Neural crest cell (in vitro differentiated cells): ENCODE data around the gene COLEC12. TPM values are rescaled to one million over a fixed set of nuclear protein-coding genes. Genes with fewer than 3 reads are reported as not detected.

Experiments
- DNase-seq: peaks from one replicate; pipeline ENCODE4 v3.0.0; 2021; ENCODE audit warnings: low read depth, mixed read lengths, low spot score
- H3K27ac Mint-ChIP-seq: one replicate; pipeline ENCODE4 v1.8.0; 2021; ENCODE audit warnings: mild to moderate bottlenecking, mixed read lengths; ENCODE audit not compliant: unreplicated experiment
- H3K27me3 Mint-ChIP-seq: 2 replicates; pipeline ENCODE4 v1.8.0; 2021; ENCODE audit warnings: low read depth, mild to moderate bottlenecking, mixed read lengths
- H3K36me3 Mint-ChIP-seq: 2 replicates; pipeline ENCODE4 v1.8.0; 2021; ENCODE audit warnings: low read depth, mild to moderate bottlenecking, mixed read lengths
- H3K4me1 Mint-ChIP-seq: 2 replicates; pipeline ENCODE4 v1.8.0; 2021; ENCODE audit warnings: mixed read lengths
- H3K4me3 Mint-ChIP-seq: one replicate; pipeline ENCODE4 v1.8.0; 2021; ENCODE audit warnings: mild to moderate bottlenecking, mixed read lengths
- H3K9me3 Mint-ChIP-seq: 2 replicates; pipeline ENCODE4 v1.8.0; 2021; ENCODE audit warnings: mixed read lengths
- total RNA-seq: library from RNA; stranded (reverse); gene quantifications from 2 replicates; pipeline ENCODE4 v1.2.1, GENCODE V29; 2021
- TF ChIP-seq, protein P1 (sequence below): fragments of 200-600 bp; sonication (generic); conservative IDR thresholded peaks from 2 replicates; pipeline ENCODE4 v1.5.0; 2021; ENCODE audit warnings: antibody characterized with exemption, mild to moderate bottlenecking

The COLEC12 gene
- total RNA-seq, 1 donor from 2014 or later: 1.7 TPM

GRCh38 chr18:532018-532417 is 31.5 kb upstream of the COLEC12 start:
- DNase-seq: no peak
- Mint-ChIP-seq H3K36me3 (no peaks in the 10 kb centered on the region), H3K4me3 (no peak overlapping the region), H3K9me3 (no peaks in the 10 kb centered on the region), H3K4me1 (peaks cover 7% of the 10 kb centered on the region), H3K27ac (no peak overlapping the region), H3K27me3 (no peaks in the 10 kb centered on the region)
- TF ChIP-seq, protein P1, sequence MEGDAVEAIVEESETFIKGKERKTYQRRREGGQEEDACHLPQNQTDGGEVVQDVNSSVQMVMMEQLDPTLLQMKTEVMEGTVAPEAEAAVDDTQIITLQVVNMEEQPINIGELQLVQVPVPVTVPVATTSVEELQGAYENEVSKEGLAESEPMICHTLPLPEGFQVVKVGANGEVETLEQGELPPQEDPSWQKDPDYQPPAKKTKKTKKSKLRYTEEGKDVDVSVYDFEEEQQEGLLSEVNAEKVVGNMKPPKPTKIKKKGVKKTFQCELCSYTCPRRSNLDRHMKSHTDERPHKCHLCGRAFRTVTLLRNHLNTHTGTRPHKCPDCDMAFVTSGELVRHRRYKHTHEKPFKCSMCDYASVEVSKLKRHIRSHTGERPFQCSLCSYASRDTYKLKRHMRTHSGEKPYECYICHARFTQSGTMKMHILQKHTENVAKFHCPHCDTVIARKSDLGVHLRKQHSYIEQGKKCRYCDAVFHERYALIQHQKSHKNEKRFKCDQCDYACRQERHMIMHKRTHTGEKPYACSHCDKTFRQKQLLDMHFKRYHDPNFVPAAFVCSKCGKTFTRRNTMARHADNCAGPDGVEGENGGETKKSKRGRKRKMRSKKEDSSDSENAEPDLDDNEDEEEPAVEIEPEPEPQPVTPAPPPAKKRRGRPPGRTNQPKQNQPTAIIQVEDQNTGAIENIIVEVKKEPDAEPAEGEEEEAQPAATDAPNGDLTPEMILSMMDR: no peak

DNA sequence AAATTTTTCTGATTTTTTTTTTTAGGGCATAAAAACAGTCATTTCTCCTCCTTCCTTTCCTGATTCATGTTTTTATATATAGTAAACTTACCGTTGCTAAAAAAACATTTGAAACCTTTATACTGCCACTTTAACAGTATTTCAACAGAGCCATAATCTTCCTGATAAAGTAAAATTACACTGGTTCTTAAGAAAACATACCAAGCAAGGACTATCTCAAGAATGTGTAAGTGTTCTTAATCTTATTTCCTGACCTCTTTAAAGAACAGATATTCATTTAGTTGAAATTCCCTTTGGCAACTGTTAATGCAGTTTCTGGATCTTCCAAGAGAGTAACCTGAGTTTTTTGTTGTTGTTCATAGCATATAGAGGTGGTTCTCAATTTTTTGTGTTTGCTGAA is 26.6 kb upstream of the COLEC12 start:
- no peak for DNase-seq
- Mint-ChIP-seq H3K27me3 (no peaks in the 10 kb centered on the region), H3K4me1 (peaks cover 7% of the 10 kb centered on the region), H3K4me3 (no peak overlapping the region), H3K9me3 (no peaks in the 10 kb centered on the region), H3K27ac (no peak overlapping the region), H3K36me3 (no peaks in the 10 kb centered on the region)
- TF ChIP-seq, protein P1: no peak

GRCh38 chr18:526681-527080 is 26.2 kb upstream of the COLEC12 start:
- H3K9me3 Mint-ChIP-seq: no peaks in the 10 kb centered on the region
- peaks cover 7% of the 10 kb centered on the region for H3K4me1 Mint-ChIP-seq
- no peak overlapping the region for H3K4me3 Mint-ChIP-seq
- TF ChIP-seq, protein P1: no peak
- H3K36me3 Mint-ChIP-seq: no peaks in the 10 kb centered on the region
- no peak for DNase-seq
- no peaks in the 10 kb centered on the region for H3K27me3 Mint-ChIP-seq
- H3K27ac Mint-ChIP-seq: no peak overlapping the region

DNA sequence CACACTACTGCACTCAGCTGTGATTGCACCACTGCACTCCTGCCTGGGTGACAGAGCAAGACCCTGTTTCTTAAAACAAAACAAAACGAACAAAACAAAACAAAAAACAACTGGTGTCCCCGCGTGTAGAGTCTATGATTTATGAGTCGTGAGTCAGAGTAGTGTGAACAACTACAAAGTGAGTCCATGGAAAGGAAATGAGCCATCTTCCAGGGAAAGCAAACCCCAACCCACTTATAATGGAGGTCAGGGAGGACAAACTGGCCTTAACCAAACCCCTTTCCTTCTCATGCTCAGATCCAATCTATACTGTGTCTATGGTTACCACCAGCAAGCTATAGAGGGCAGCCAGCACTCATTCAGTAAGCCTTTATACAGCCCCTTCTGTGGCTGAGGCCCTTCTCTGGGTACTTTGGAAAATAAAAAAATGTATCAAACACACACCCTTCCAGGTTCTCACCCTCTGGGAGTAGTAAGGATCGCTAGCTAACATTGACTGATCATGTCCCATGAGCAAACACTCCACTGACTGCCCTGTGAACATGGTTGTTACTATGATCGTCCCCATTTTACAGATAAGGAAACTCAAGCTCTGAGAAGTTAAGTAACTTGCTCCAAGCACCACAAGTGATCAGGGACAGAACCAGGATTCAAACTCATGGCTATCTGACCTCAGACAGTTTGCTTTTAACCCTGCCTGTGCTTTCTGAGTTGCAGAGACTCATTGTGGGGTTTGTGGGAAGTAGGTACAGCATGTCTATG is 24.7 kb upstream of the COLEC12 start:
- TF ChIP-seq, protein P1: no peak
- Mint-ChIP-seq H3K36me3 (no peaks in the 10 kb centered on the region), H3K27ac (no peak overlapping the region), H3K27me3 (no peaks in the 10 kb centered on the region), H3K4me3 (no peak overlapping the region), H3K9me3 (no peaks in the 10 kb centered on the region), H3K4me1 (peaks cover 7% of the 10 kb centered on the region)
- DNase-seq: no peak

DNA sequence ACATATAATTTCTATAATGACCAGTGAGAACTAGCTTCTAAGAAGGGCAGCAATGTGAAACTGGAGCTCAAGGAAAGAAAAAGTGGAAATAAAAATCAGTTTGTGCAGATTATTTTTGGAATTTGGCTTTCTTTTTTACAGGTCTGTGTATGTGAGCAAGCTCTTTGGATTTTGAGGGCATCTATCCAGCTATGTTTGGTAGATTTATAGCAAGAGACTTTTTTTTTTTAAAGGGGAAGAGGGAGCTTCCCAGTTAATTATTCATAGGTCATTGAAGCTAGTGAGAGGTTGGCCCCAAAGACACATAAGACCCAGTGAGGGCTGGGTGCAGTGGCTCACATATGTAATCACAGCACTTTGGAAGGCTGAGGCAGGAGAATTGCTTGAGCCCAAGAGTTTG is 24.0 kb upstream of the COLEC12 start:
- Mint-ChIP-seq H3K4me3 (no peak overlapping the region), H3K4me1 (peaks cover 7% of the 10 kb centered on the region), H3K36me3 (no peaks in the 10 kb centered on the region), H3K9me3 (no peaks in the 10 kb centered on the region), H3K27me3 (no peaks in the 10 kb centered on the region), H3K27ac (no peak overlapping the region)
- TF ChIP-seq, protein P1: no peak
- no peak for DNase-seq
